Ureter (tissue), 1 donor: Measurements from ENCODE around the gene SOCS6. TPM values are rescaled to one million over a fixed set of nuclear protein-coding genes. Genes with fewer than 3 reads are reported as not detected.

Experiments used
- total RNA-seq: library from RNA; stranded (reverse); gene quantifications from one replicate; pipeline ENCODE4 v1.2.4, GENCODE V29; 2023
- donor health status: DM: yes; HTN: yes; CAD: no.

The SOCS6 gene
- total RNA-seq, 1 donor from 2014 or later = 19.9 TPM

Other genes starting within 250 kb of the SOCS6 start
- 15.7 TPM for gene RTTN, start 83.4 kb upstream of the SOCS6 start, total RNA-seq